ENCODE results near the gene PXN.

DNA sequence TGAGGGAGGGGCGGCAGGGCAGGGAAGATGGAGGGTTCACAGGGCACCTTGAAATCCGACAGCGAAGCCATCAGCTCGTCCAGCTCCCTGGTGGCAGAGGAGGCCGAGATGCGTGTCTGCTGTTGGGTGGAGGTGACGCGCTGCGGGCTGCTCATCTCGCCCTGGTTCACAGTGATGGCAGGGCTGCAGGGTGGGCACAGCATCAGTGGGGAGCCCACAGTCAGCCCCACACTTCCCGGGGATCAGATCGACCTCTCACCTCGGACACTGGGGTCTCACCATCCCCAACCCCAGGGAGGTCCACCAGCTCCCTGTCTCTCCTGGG, 44.0 kb downstream of the PXN start:
- TF ChIP-seq, protein P1, sequence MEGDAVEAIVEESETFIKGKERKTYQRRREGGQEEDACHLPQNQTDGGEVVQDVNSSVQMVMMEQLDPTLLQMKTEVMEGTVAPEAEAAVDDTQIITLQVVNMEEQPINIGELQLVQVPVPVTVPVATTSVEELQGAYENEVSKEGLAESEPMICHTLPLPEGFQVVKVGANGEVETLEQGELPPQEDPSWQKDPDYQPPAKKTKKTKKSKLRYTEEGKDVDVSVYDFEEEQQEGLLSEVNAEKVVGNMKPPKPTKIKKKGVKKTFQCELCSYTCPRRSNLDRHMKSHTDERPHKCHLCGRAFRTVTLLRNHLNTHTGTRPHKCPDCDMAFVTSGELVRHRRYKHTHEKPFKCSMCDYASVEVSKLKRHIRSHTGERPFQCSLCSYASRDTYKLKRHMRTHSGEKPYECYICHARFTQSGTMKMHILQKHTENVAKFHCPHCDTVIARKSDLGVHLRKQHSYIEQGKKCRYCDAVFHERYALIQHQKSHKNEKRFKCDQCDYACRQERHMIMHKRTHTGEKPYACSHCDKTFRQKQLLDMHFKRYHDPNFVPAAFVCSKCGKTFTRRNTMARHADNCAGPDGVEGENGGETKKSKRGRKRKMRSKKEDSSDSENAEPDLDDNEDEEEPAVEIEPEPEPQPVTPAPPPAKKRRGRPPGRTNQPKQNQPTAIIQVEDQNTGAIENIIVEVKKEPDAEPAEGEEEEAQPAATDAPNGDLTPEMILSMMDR (IDR thresholded peaks at IDR 0.05): no peak
- no peak for TF ChIP-seq ZFX (IDR thresholded peaks at IDR 0.05; ENCODE audit: borderline replicate concordance)
